ENCODE measurements around the gene CERKL. TPM values are rescaled to one million over a fixed set of nuclear protein-coding genes. Genes with fewer than 3 reads are reported as not detected.

CERKL gene
- total RNA-seq, 1 experiment from 2014 or later: 0.24 TPM

DNA sequence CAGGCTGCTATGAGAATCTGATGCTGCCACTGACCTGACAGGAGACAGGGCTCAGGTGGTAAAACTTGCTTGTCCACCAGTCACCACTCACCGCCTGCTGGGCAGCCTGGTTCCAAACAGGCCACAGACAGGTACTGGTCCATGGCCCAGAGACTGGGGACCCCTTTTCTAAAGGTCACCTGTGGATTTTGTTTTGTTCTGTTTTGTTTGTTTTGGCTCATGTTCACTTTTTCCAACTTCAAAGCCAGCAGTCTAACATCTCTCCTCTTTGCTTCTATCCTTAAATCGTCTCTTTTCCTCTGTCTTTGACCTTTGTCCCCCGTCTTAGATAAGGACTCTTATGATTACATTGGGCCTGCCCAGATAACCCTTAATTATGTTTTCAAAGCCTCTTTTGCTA, 3.3 kb upstream of the CERKL start:
- ChIA-PET POLR2A (no interaction called here), CTCF (no interaction called here)
- Mint-ChIP-seq H3K27me3 (ENCODE audit: low read depth) (peaks cover 68% of the 10 kb centered on the region), H3K27ac (no peak overlapping the region), H3K4me1 (peaks cover 36% of the 10 kb centered on the region), H3K36me3 (no peaks in the 10 kb centered on the region), H3K9me3 (no peaks in the 10 kb centered on the region), H3K4me3 (no peak overlapping the region)
- ATAC-seq (no peak), DNase-seq (ENCODE audit: low spot score) (no peak)
- TF ChIP-seq, protein P1, sequence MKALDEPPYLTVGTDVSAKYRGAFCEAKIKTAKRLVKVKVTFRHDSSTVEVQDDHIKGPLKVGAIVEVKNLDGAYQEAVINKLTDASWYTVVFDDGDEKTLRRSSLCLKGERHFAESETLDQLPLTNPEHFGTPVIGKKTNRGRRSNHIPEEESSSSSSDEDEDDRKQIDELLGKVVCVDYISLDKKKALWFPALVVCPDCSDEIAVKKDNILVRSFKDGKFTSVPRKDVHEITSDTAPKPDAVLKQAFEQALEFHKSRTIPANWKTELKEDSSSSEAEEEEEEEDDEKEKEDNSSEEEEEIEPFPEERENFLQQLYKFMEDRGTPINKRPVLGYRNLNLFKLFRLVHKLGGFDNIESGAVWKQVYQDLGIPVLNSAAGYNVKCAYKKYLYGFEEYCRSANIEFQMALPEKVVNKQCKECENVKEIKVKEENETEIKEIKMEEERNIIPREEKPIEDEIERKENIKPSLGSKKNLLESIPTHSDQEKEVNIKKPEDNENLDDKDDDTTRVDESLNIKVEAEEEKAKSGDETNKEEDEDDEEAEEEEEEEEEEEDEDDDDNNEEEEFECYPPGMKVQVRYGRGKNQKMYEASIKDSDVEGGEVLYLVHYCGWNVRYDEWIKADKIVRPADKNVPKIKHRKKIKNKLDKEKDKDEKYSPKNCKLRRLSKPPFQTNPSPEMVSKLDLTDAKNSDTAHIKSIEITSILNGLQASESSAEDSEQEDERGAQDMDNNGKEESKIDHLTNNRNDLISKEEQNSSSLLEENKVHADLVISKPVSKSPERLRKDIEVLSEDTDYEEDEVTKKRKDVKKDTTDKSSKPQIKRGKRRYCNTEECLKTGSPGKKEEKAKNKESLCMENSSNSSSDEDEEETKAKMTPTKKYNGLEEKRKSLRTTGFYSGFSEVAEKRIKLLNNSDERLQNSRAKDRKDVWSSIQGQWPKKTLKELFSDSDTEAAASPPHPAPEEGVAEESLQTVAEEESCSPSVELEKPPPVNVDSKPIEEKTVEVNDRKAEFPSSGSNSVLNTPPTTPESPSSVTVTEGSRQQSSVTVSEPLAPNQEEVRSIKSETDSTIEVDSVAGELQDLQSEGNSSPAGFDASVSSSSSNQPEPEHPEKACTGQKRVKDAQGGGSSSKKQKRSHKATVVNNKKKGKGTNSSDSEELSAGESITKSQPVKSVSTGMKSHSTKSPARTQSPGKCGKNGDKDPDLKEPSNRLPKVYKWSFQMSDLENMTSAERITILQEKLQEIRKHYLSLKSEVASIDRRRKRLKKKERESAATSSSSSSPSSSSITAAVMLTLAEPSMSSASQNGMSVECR (CRISPR knock-in tag; IDR thresholded peaks at IDR 0.05; ENCODE audit: borderline replicate concordance): no peak
- no peak for TF ChIP-seq ZNF317 (CRISPR knock-in tag; IDR thresholded peaks at IDR 0.05; ENCODE audit: borderline replicate concordance, low read depth)
- no peak for TF ChIP-seq KAT7 (CRISPR knock-in tag; IDR thresholded peaks at IDR 0.05; ENCODE audit: borderline replicate concordance)
- no peak for TF ChIP-seq FOXP1 (CRISPR knock-in tag; IDR thresholded peaks at IDR 0.05; ENCODE audit: borderline replicate concordance)

DNA sequence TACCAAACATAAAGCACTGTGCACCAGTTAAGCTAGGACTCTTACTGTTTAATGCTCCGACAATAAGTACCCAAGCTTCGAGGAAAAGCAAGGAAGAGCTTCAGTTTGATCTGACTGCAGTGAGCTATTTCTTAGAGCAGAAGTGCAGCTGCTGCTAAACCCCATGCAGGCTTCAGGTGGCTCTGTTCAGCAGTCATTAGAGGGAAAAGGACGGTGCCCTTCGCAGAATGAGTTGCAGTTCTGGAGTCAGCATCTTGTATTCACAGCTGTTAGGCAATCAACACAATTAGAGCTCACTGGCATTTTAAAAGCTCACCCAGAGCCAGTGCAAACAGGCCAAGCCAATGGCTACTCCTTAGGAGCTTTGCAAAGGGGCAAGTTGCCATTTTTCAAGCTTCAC, 1.5 kb upstream of the CERKL start:
- TF ChIP-seq CREB1 (CRISPR knock-in tag; IDR thresholded peaks at IDR 0.05) (no peak), GABPB1 (CRISPR knock-in tag; IDR thresholded peaks at IDR 0.05) (no peak), ATF1 (CRISPR knock-in tag; IDR thresholded peaks at IDR 0.05) (no peak), FOXK1 (CRISPR knock-in tag; IDR thresholded peaks at IDR 0.05) (no peak), NFE2L1 (CRISPR knock-in tag; IDR thresholded peaks at IDR 0.05) (no peak), ZNF671 (CRISPR knock-in tag; IDR thresholded peaks at IDR 0.05) (no peak), OVOL2 (CRISPR knock-in tag; IDR thresholded peaks at IDR 0.05; ENCODE audit: borderline replicate concordance) (no peak)
- TF ChIP-seq, protein P2, sequence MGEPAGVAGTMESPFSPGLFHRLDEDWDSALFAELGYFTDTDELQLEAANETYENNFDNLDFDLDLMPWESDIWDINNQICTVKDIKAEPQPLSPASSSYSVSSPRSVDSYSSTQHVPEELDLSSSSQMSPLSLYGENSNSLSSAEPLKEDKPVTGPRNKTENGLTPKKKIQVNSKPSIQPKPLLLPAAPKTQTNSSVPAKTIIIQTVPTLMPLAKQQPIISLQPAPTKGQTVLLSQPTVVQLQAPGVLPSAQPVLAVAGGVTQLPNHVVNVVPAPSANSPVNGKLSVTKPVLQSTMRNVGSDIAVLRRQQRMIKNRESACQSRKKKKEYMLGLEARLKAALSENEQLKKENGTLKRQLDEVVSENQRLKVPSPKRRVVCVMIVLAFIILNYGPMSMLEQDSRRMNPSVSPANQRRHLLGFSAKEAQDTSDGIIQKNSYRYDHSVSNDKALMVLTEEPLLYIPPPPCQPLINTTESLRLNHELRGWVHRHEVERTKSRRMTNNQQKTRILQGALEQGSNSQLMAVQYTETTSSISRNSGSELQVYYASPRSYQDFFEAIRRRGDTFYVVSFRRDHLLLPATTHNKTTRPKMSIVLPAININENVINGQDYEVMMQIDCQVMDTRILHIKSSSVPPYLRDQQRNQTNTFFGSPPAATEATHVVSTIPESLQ (CRISPR knock-in tag; IDR thresholded peaks at IDR 0.05): no peak
- TF ChIP-seq, protein P3, sequence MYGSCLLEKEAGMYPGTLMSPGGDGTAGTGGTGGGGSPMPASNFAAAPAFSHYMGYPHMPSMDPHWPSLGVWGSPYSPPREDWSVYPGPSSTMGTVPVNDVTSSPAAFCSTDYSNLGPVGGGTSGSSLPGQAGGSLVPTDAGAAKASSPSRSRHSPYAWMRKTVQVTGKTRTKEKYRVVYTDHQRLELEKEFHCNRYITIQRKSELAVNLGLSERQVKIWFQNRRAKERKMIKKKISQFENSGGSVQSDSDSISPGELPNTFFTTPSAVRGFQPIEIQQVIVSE (CRISPR knock-in tag; IDR thresholded peaks at IDR 0.05; ENCODE audit: borderline replicate concordance): no peak
- TF ChIP-seq, protein P4, sequence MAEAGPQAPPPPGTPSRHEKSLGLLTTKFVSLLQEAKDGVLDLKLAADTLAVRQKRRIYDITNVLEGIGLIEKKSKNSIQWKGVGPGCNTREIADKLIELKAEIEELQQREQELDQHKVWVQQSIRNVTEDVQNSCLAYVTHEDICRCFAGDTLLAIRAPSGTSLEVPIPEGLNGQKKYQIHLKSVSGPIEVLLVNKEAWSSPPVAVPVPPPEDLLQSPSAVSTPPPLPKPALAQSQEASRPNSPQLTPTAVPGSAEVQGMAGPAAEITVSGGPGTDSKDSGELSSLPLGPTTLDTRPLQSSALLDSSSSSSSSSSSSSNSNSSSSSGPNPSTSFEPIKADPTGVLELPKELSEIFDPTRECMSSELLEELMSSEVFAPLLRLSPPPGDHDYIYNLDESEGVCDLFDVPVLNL (CRISPR knock-in tag; IDR thresholded peaks at IDR 0.05; ENCODE audit: borderline replicate concordance, low read depth): no peak
- peaks cover 36% of the 10 kb centered on the region for H3K4me1 Mint-ChIP-seq
- DNase-seq (ENCODE audit: low spot score) (peak; percentile 13), ATAC-seq (no peak)
- POLR2A ChIA-PET: no interaction called here
- CTCF ChIA-PET: interaction anchor here (1.0 to 3.6 kb wide), 7 partner anchors 9 to 85 kb away, joined by 3 to 20 read pairs (median 5); no protein-coding TSS in a partner anchor
- no peak overlapping the region for H3K27ac Mint-ChIP-seq
- no peaks in the 10 kb centered on the region for H3K9me3 Mint-ChIP-seq
- no peaks in the 10 kb centered on the region for H3K36me3 Mint-ChIP-seq
- peak overlapping the region; percentile 81 for H3K4me3 Mint-ChIP-seq
- H3K27me3 Mint-ChIP-seq (ENCODE audit: low read depth): peaks cover 82% of the 10 kb centered on the region

DNA sequence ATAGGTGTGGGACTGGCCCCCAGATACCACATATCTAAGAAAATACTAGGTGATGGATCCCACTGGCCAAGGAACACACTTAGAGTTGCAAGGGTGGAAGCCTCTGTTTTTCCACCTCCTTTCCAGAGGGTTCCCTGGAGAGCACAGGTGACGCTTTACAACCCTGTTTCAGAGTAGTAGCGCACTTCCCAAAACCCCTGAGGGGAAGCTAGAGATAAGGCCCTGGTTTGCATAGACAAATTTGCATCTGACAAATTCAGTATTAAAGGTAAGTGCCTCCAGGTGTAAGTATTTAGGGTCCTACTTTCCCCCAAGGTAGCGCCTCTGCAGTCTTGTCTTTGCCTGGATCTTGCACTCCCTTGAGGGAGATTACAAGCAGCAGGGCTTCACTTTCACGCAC, 474 bp upstream of the CERKL start:
- Mint-ChIP-seq H3K4me1 (peaks cover 36% of the 10 kb centered on the region), H3K36me3 (no peaks in the 10 kb centered on the region), H3K27me3 (ENCODE audit: low read depth) (peaks cover 85% of the 10 kb centered on the region), H3K27ac (no peak overlapping the region), H3K9me3 (no peaks in the 10 kb centered on the region), H3K4me3 (peak overlapping the region; percentile 81)
- ChIA-PET POLR2A (interaction anchor here (1.3 kb wide), 1 partner anchor 27 kb away, joined by 3 read pairs; no protein-coding TSS in a partner anchor), CTCF (interaction anchor here (1.4 to 3.6 kb wide), 5 partner anchors 10 to 84 kb away, joined by 3 to 20 read pairs (median 5); no protein-coding TSS in a partner anchor)
- DNase-seq (ENCODE audit: low spot score) (no peak), ATAC-seq (peak; percentile 3; the same call in 1 of the 2 replicates)
- TF ChIP-seq NFYB (CRISPR knock-in tag; conservative IDR thresholded peaks at IDR 0.05; ENCODE audit: low read depth): no peak
- TF ChIP-seq, protein P5, sequence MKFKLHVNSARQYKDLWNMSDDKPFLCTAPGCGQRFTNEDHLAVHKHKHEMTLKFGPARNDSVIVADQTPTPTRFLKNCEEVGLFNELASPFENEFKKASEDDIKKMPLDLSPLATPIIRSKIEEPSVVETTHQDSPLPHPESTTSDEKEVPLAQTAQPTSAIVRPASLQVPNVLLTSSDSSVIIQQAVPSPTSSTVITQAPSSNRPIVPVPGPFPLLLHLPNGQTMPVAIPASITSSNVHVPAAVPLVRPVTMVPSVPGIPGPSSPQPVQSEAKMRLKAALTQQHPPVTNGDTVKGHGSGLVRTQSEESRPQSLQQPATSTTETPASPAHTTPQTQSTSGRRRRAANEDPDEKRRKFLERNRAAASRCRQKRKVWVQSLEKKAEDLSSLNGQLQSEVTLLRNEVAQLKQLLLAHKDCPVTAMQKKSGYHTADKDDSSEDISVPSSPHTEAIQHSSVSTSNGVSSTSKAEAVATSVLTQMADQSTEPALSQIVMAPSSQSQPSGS (CRISPR knock-in tag; IDR thresholded peaks at IDR 0.05; ENCODE audit: borderline replicate concordance, low read depth): no peak
- no peak for TF ChIP-seq MYBL2 (CRISPR knock-in tag; IDR thresholded peaks at IDR 0.05)
- TF ChIP-seq, protein P6, sequence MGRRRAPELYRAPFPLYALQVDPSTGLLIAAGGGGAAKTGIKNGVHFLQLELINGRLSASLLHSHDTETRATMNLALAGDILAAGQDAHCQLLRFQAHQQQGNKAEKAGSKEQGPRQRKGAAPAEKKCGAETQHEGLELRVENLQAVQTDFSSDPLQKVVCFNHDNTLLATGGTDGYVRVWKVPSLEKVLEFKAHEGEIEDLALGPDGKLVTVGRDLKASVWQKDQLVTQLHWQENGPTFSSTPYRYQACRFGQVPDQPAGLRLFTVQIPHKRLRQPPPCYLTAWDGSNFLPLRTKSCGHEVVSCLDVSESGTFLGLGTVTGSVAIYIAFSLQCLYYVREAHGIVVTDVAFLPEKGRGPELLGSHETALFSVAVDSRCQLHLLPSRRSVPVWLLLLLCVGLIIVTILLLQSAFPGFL (CRISPR knock-in tag; IDR thresholded peaks at IDR 0.05; ENCODE audit: borderline replicate concordance): no peak
- no peak for TF ChIP-seq ZNF416 (CRISPR knock-in tag; IDR thresholded peaks at IDR 0.05)
- TF ChIP-seq HMGA2 (CRISPR knock-in tag; IDR thresholded peaks at IDR 0.05): no peak
- TF ChIP-seq JAZF1 (CRISPR knock-in tag; IDR thresholded peaks at IDR 0.05): no peak
- no peak for TF ChIP-seq GRHL2 (CRISPR knock-in tag; IDR thresholded peaks at IDR 0.05; ENCODE audit: insufficient replicate concordance, severe bottlenecking)
- no peak for TF ChIP-seq TP53 (CRISPR knock-in tag; IDR thresholded peaks at IDR 0.05)

Data from WTC11 (cell line).